Spleen (tissue), 11 donors: ENCODE results near the gene PLCH1. TPM values are rescaled to one million over a fixed set of nuclear protein-coding genes. Genes with fewer than 3 reads are reported as not detected.

Experiments used
- DNase-seq: peaks from one replicate; pipeline ENCODE4 v3.0.0-alpha.2; 2020
- H3K27ac ChIP-seq, 8 donors: fragments of 200-600 bp; sonication (generic) in 7 of 8; 1 replicate in 4 of 8; 2 replicates in 4 of 8; pipeline versions ENCODE4 v1.5.0 to v1.8.0; 2016 to 2021; ENCODE audit warnings: inconsistent platforms in 4 of 8, mild to moderate bottlenecking in 4 of 8, moderate library complexity in 1 of 8
- H3K27me3 ChIP-seq, 7 donors: fragments of 200-600 bp; sonication (generic) in 6 of 7; replicated peaks in 1 of 7; 1 replicate in 4 of 7; 2 replicates in 3 of 7; pipeline versions ENCODE4 v1.5.0 to v1.8.0; 2016 to 2021; ENCODE audit warnings: inconsistent platforms in 3 of 7, mild to moderate bottlenecking in 1 of 7
- H3K36me3 ChIP-seq, 6 donors: fragments of 200-600 bp; sonication (generic) in 5 of 6; 1 replicate in 4 of 6; 2 replicates in 2 of 6; pipeline versions ENCODE4 v1.5.0 to v1.8.0; 2016 to 2021; ENCODE audit warnings: inconsistent platforms in 2 of 6
- H3K4me1 ChIP-seq, 6 donors: fragments of 200-600 bp; sonication (generic) in 5 of 6; 1 replicate in 3 of 6; 2 replicates in 3 of 6; pipeline versions ENCODE4 v1.5.0 to v1.8.0; 2016 to 2021; ENCODE audit warnings: inconsistent platforms in 3 of 6
- H3K4me3 ChIP-seq, 8 donors: fragments of 200-600 bp; sonication (generic) in 7 of 8; 1 replicate in 4 of 8; 2 replicates in 4 of 8; pipeline versions ENCODE4 v1.5.0 to v1.8.0; 2016 to 2021; ENCODE audit warnings: inconsistent platforms in 4 of 8, mild to moderate bottlenecking in 4 of 8, moderate library complexity in 2 of 8
- H3K9me3 ChIP-seq, 8 donors: fragments of 200-600 bp; sonication (generic) in 7 of 8; 1 replicate in 4 of 8; 2 replicates in 4 of 8; pipeline versions ENCODE4 v1.5.0 to v1.8.0; 2016 to 2021; ENCODE audit warnings: inconsistent platforms in 4 of 8
- POLR2A ChIP-seq, 3 donors: fragments of 450-650 bp; IDR thresholded peaks; one replicate each; pipeline ENCODE4 v1.5.1; 2017; ENCODE audit warnings: antibody characterized with exemption in 3 of 3, mild to moderate bottlenecking in 1 of 3
- POLR2AphosphoS5 ChIP-seq, 3 donors: sonication (generic); formaldehyde crosslinking; IDR thresholded peaks; one replicate each; pipeline ENCODE4 v1.5.1; 2017; ENCODE audit warnings: antibody characterized with exemption in 3 of 3
- WGBS, 5 donors: extraction: QIAGEN DNeasy Blood & Tissue Kit in 3 of 5; methylation state at CpG; one replicate each; pipeline versions ENCODE4 v1.1.5 to v1.1.7; 2013 to 2018; 5-methylcytosine and 5-hydroxymethylcytosine counted together
- intact Hi-C: fragments of 100-400 bp; cut with DNase I; formaldehyde crosslinking; loops from one replicate; pipeline ENCODE4 v1.15.0; 2023; ENCODE audit warnings: low total_unique reads
- polyA plus RNA-seq, 3 donors: library from polyadenylated mRNA; stranded (reverse); fragments of 200-250 nt; gene quantifications; one replicate each; pipeline ENCODE4 v1.2.1, GENCODE V29; 2013
- total RNA-seq, 7 donors: library from RNA; depleted of rRNA in 3 of 7; stranded (reverse); fragments of >200 nt in 3 of 7; fragmentation: NEBNext Ultra II Directional in 4 of 7; extraction: Animal tissue kit (Norgen Biotek cat#: 25700) in 4 of 7; gene quantifications; one replicate each; pipeline versions ENCODE4 v1.1.0 to v1.2.1, GENCODE V29; 2016 to 2021
- TF ChIP-seq, protein P1 (sequence below), 11 experiments: fragments of 200-600 bp in 7 of 11; fragments of 450-650 bp in 4 of 11; sonication (generic) in 4 of 11; IDR thresholded peaks in 8 of 11; conservative IDR thresholded peaks in 3 of 11; 1 replicate in 7 of 11; 2 replicates in 4 of 11; pipeline versions ENCODE4 v1.4.0 to v1.8.0; 2016 to 2021; ENCODE audit warnings: antibody characterized with exemption in 11 of 11, inconsistent platforms in 4 of 11, mild to moderate bottlenecking in 1 of 11
- donor health status: healthy with polysubstance abuse.
- donor health status: DM: no; HTN: no; CAD: no; lungs with moderate emphysema.
- donor health status: DM: no; HTN: no; CAD: no.
- donor health status: Bipolar disorder and iron deficiency.
- donor health status: healthy.
- donor health status: DM: no; HTN: no; CAD: no.
- donor health status: DM: yes; HTN: yes; CAD: no.

Gene PLCH1
- total and polyA plus RNA-seq, 10 donors: 0.02 to 0.37 (median 0.13) TPM; not detected in 1

- H3K4me1 ChIP-seq: no peaks in the 10 kb centered on the region
- TF ChIP-seq, protein P1, sequence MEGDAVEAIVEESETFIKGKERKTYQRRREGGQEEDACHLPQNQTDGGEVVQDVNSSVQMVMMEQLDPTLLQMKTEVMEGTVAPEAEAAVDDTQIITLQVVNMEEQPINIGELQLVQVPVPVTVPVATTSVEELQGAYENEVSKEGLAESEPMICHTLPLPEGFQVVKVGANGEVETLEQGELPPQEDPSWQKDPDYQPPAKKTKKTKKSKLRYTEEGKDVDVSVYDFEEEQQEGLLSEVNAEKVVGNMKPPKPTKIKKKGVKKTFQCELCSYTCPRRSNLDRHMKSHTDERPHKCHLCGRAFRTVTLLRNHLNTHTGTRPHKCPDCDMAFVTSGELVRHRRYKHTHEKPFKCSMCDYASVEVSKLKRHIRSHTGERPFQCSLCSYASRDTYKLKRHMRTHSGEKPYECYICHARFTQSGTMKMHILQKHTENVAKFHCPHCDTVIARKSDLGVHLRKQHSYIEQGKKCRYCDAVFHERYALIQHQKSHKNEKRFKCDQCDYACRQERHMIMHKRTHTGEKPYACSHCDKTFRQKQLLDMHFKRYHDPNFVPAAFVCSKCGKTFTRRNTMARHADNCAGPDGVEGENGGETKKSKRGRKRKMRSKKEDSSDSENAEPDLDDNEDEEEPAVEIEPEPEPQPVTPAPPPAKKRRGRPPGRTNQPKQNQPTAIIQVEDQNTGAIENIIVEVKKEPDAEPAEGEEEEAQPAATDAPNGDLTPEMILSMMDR (IDR thresholded peaks at IDR 0.05 in 8 of 11, conservative IDR thresholded peaks at IDR 0.05 in 3 of 11): no peak
- TF ChIP-seq POLR2AphosphoS5 (IDR thresholded peaks at IDR 0.05) (no peak), POLR2A (IDR thresholded peaks at IDR 0.05) (no peak)
- H3K27ac ChIP-seq: no peak overlapping the region
- H3K36me3 ChIP-seq: peaks cover 0 to 52% (median 2%) of the 10 kb centered on the region in 6 donors
- H3K9me3 ChIP-seq: no peaks in the 10 kb centered on the region
- no peak overlapping the region for H3K4me3 ChIP-seq
- intact Hi-C loops: no loop called here
- H3K27me3 ChIP-seq: no peaks in the 10 kb centered on the region
- WGBS, 5 donors: 71 to 78% (median 74%) methylated on average over 3 of the region's 3 CpGs
- no peak for DNase-seq
Measured at GRCh38 chr3:155763870-155764463, 19.1 kb upstream of the PLCH1 start.

DNA sequence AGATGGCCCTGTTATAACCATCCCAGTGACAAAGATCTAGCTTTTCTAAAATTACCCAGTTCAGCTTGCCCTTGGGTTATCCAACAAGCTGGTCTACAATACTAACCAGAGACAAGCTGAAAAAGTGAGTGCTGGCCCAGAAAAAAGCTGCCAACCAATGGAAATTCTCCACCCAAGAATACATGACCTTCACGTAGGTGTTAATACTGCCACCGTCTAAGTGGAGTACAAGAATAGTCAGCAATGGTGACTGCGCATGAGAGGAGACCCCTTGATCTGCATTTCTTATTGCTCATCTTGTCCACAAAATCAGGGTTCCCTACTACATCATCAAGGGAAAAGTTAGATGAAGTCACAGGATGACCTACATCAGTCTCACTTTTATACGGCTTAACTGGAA is 15.8 kb upstream of the PLCH1 start:
- no peaks in the 10 kb centered on the region for H3K27me3 ChIP-seq
- intact Hi-C loops: no loop called here

GRCh38 chr3:155757577-155757976 is 12.7 kb upstream of the PLCH1 start:
- Histone ChIP-seq H3K4me1 (no peaks in the 10 kb centered on the region), H3K27me3 (no peaks in the 10 kb centered on the region), H3K9me3 (no peaks in the 10 kb centered on the region), H3K4me3 (no peak overlapping the region), H3K36me3 (peaks cover 0 to 24% (median under 1%) of the 10 kb centered on the region in 6 donors), H3K27ac (no peak overlapping the region)
- DNase-seq: no peak
- intact Hi-C loops: no loop called here
- TF ChIP-seq, protein P1 (IDR thresholded peaks at IDR 0.05 in 8 of 11, conservative IDR thresholded peaks at IDR 0.05 in 3 of 11): no peak
- TF ChIP-seq POLR2A (IDR thresholded peaks at IDR 0.05) (no peak), POLR2AphosphoS5 (IDR thresholded peaks at IDR 0.05) (no peak)
- 86 to 96% (median 91%) methylated on average over 7 of the region's 7 CpGs for WGBS, 5 donors

More for the DNA sequence above, 15.8 kb upstream of the PLCH1 start:
- Histone ChIP-seq H3K4me1 (no peaks in the 10 kb centered on the region), H3K27ac (no peak overlapping the region), H3K9me3 (no peaks in the 10 kb centered on the region), H3K4me3 (no peak overlapping the region), H3K36me3 (peaks cover 0 to 36% (median 2%) of the 10 kb centered on the region in 6 donors)
- no peak for DNase-seq
- TF ChIP-seq POLR2A (IDR thresholded peaks at IDR 0.05) (no peak), POLR2AphosphoS5 (IDR thresholded peaks at IDR 0.05) (no peak)
- TF ChIP-seq, protein P1 (IDR thresholded peaks at IDR 0.05 in 8 of 11, conservative IDR thresholded peaks at IDR 0.05 in 3 of 11): no peak
- 91 to 97% (median 93%) methylated on average over 4 of the region's 4 CpGs for WGBS, 5 donors

GRCh38 chr3:155753038-155753639 is 8.3 kb upstream of the PLCH1 start:
- Histone ChIP-seq H3K9me3 (no peaks in the 10 kb centered on the region), H3K27me3 (no peaks in the 10 kb centered on the region), H3K36me3 (peaks cover 0 to 5% (median 0%) of the 10 kb centered on the region in 6 donors), H3K4me3 (no peak overlapping the region), H3K27ac (no peak overlapping the region), H3K4me1 (no peaks in the 10 kb centered on the region)
- no peak for TF ChIP-seq POLR2A (IDR thresholded peaks at IDR 0.05)
- TF ChIP-seq, protein P1 (IDR thresholded peaks at IDR 0.05 in 8 of 11, conservative IDR thresholded peaks at IDR 0.05 in 3 of 11): peak in 2 of 11 experiments; percentile 9 to 12
- DNase-seq: no peak
- intact Hi-C loops: no loop called here
- WGBS, 5 donors: 68 to 82% (median 74%) methylated on average over 11 of the region's 11 CpGs
